Activated T-cell treated with anti-CD3 and anti-CD28 coated beads, Interleukin-2, amount 50 U/mL, for 72 hours (primary cell): ENCODE data around the gene UTRN. TPM values are rescaled to one million over a fixed set of nuclear protein-coding genes. Genes with fewer than 3 reads are reported as not detected.

Experiments used
- ATAC-seq, 2 donors: fragments of 150-1000 bp; cut with Tn5 transposase; replicated peaks in 1 of 2; 2 replicates each; pipeline ENCODE4 v1.10.0; 2021; ENCODE audit warnings: moderate library complexity in 2 of 2, mild to moderate bottlenecking in 1 of 2
- DNase-seq, 2 donors: peaks; one replicate each; pipeline ENCODE4 v3.0.0; 2021 to 2022; ENCODE audit warnings: mixed read lengths in 1 of 2
- H3K27ac Mint-ChIP-seq: one replicate; pipeline ENCODE4 v1.8.0; 2022; ENCODE audit warnings: mild to moderate bottlenecking, moderate library complexity, mixed read lengths
- H3K27me3 Mint-ChIP-seq: one replicate; pipeline ENCODE4 v1.8.0; 2022; ENCODE audit warnings: low read depth, mixed read lengths
- H3K36me3 Mint-ChIP-seq, 2 donors: one replicate each; pipeline ENCODE4 v1.8.0; 2022; ENCODE audit warnings: mixed read lengths in 2 of 2, mild to moderate bottlenecking in 1 of 2; ENCODE audit not compliant: insufficient read depth in 2 of 2
- H3K4me1 Mint-ChIP-seq: one replicate; pipeline ENCODE4 v1.8.0; 2022; ENCODE audit warnings: low read depth, mixed read lengths
- H3K4me3 Mint-ChIP-seq, 2 donors: one replicate each; pipeline ENCODE4 v1.8.0; 2022; ENCODE audit warnings: mild to moderate bottlenecking in 2 of 2, mixed read lengths in 2 of 2, moderate library complexity in 2 of 2
- H3K9me3 Mint-ChIP-seq, 2 donors: one replicate each; pipeline ENCODE4 v1.8.0; 2022; ENCODE audit warnings: mixed read lengths in 2 of 2
- total RNA-seq, 2 donors: library from RNA; stranded (reverse); gene quantifications; one replicate each; pipeline ENCODE4 v1.2.3, GENCODE V29; 2022

The UTRN gene
- 10 to 100 TPM; 62.9 to 76.4 TPM for total RNA-seq

DNA sequence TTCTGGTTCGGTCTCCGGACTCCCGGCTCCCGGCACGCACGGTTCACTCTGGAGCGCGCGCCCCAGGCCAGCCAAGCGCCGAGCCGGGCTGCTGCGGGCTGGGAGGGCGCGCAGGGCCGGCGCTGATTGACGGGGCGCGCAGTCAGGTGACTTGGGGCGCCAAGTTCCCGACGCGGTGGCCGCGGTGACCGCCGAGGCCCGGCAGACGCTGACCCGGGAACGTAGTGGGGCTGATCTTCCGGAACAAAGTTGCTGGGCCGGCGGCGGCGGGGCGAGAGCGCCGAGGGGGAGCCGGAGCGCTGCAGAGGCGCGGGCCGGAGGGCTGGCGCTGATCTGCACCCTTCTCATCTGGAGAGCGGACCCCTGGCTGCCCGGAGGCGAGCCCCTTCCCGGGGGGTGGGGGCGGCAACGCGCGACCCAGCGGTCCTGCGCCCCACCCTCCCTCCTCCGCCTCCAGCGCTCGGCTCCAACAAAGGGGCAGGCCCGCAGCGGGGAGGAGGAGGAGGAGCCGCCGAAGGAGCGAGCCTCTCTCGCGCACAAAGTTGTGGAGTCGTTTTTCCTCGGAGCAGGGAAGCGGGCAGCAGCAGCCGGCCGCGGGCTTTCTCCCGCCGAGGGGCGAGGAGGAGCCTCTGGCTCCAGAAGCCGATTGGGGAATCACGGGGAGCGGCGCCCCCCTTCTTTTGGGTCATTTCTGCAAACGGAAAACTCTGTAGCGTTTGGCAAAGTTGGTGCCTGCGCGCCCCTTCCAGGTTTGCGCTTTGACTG, at the start of gene UTRN:
Gene UTRN, plus strand, starts transcription at position 553 of the 765 bp plus-strand sequence. CDS start 6,494 bp downstream, outside the sequence.
- DNase-seq (peak; percentile 51 to 60), ATAC-seq (peak; percentile 67 to 75)
- Mint-ChIP-seq H3K36me3 (peaks cover 0 to 6% of the 10 kb centered on the region in 2 donors), H3K4me1 (peaks cover 10% of the 10 kb centered on the region), H3K27ac (peak within 1 kb of the TSS; percentile 53), H3K4me3 (peak within 1 kb of the TSS; percentile 94 to 99), H3K27me3 (peaks cover 32% of the 10 kb centered on the region), H3K9me3 (no peaks in the 10 kb centered on the region)

GRCh38 chr6:144244688-144245087, 40.4 kb upstream of the UTRN start:
- H3K27ac Mint-ChIP-seq = no peak overlapping the region

DNA sequence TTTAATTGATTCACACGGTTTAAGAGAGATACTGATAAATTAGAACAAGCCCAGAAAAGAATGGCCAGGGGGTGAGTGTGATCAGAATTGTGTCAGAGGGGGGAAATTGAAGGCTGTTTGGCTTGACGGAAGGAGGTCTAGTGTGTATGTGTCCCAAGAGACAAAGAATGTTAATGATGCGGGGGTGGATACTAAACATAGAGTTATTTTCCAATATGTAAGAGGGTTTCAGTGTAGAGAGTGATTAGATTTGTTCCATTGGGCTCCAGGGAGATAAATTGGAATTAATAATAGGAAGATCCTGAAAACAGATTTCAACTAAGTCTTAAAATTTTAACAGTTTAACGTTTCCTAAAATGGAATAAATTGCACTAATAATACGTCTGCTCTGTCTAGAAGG, 38.1 kb upstream of the UTRN start:
- H3K4me3 Mint-ChIP-seq = peak overlapping the region in 1 of 2 donors; percentile 31
- no peaks in the 10 kb centered on the region for H3K9me3 Mint-ChIP-seq
- no peak for DNase-seq
- peaks cover 0 to 6% of the 10 kb centered on the region in 2 donors for H3K36me3 Mint-ChIP-seq
- no peak overlapping the region for H3K27ac Mint-ChIP-seq
- H3K4me1 Mint-ChIP-seq = peaks cover 29% of the 10 kb centered on the region
- peaks cover 54% of the 10 kb centered on the region for H3K27me3 Mint-ChIP-seq
- no peak for ATAC-seq

More at GRCh38 chr6:144244688-144245087, 40.4 kb upstream of the UTRN start:
- no peak overlapping the region for H3K4me3 Mint-ChIP-seq
- H3K36me3 Mint-ChIP-seq = peaks cover 0 to 6% of the 10 kb centered on the region in 2 donors
- peaks cover 37% of the 10 kb centered on the region for H3K27me3 Mint-ChIP-seq
- ATAC-seq (no peak), DNase-seq (no peak)
- H3K9me3 Mint-ChIP-seq = no peaks in the 10 kb centered on the region
- peaks cover 27% of the 10 kb centered on the region for H3K4me1 Mint-ChIP-seq

- H3K27ac Mint-ChIP-seq = no peak overlapping the region
- peak; percentile 14 to 23 for DNase-seq
- H3K4me3 Mint-ChIP-seq = peak overlapping the region; percentile 54 to 57
- H3K9me3 Mint-ChIP-seq = no peaks in the 10 kb centered on the region
- peaks cover 54% of the 10 kb centered on the region for H3K27me3 Mint-ChIP-seq
- peaks cover 29% of the 10 kb centered on the region for H3K4me1 Mint-ChIP-seq
- peak; percentile 82 to 88 for ATAC-seq
- peaks cover 0 to 6% of the 10 kb centered on the region in 2 donors for H3K36me3 Mint-ChIP-seq
Measured at GRCh38 chr6:144248003-144248402, 37.1 kb upstream of the UTRN start.

DNA sequence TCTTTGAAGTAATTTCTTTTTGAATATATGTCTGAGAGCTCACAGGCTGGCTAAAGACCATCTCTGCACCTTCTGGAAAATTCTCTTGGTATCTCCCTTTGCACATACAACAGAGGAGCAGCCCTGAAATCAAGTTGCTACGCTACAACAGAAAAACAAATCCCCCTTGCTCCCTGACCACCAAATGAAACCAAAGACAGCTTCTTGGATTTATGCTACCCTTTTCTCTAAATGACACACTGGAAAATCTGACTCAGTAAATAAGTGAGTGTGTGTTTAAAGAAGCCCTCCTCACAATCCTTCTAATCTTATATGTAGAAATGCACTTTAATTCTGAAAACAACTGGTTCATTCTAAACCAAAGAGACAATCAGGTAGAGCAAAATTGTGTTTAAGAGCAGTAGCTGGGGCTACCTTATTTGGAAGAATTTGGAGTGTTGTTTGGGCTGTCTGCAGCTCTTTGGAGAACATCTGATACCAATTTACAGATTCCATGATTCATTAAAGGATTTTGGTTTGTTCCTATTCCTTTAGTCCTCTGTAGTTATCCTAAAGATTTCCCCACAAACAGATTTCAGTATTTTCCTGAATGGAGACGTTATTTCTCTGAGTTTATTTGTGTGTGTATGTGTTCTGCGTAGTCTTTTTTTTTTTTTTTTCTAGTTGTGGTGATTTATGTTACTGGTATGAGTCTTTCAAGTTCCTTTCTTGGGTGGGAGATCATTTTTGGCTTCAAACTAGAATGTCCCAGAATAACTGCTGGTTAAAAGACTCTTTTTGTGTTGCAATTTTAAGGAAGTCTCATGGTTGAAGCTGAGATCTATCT, 36.4 kb upstream of the UTRN start:
- H3K27me3 Mint-ChIP-seq = peaks cover 51% of the 10 kb centered on the region
- peak overlapping the region; percentile 54 to 57 for H3K4me3 Mint-ChIP-seq
- DNase-seq (peak; percentile 21 to 35), ATAC-seq (peak; percentile 78 to 82)
- H3K36me3 Mint-ChIP-seq = peaks cover 0 to 6% of the 10 kb centered on the region in 2 donors
- H3K4me1 Mint-ChIP-seq = peaks cover 29% of the 10 kb centered on the region
- peak overlapping the region; percentile 94 for H3K27ac Mint-ChIP-seq
- H3K9me3 Mint-ChIP-seq = no peaks in the 10 kb centered on the region

DNA sequence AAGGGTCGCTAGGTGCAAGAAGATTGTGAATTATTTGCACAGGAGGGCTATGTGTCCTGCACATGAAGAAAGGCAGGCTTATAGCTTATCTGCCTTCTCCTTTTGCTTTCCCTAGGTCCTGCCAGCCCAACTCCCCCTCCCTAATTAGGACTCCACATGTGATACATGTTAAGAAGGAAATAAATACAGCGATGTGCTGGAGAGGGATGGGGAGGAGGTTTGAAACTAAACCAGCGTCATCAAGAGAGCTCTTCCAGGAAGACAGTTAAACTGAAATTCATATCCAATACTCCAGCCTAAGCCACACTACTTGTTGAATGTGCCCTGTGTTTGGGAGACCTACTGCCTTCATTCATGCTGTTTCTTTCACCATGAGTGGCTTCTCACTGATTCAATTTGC, 34.9 kb upstream of the UTRN start:
- Mint-ChIP-seq H3K4me3 (no peak overlapping the region), H3K27me3 (peaks cover 41% of the 10 kb centered on the region), H3K4me1 (peaks cover 29% of the 10 kb centered on the region), H3K36me3 (peaks cover 0 to 6% of the 10 kb centered on the region in 2 donors), H3K27ac (no peak overlapping the region), H3K9me3 (no peaks in the 10 kb centered on the region)
- DNase-seq (no peak), ATAC-seq (no peak)

GRCh38 chr6:144252259-144252658, 32.9 kb upstream of the UTRN start:
- Mint-ChIP-seq H3K4me1 (peaks cover 22% of the 10 kb centered on the region), H3K4me3 (no peak overlapping the region), H3K36me3 (no peaks in the 10 kb centered on the region), H3K27ac (no peak overlapping the region), H3K27me3 (peaks cover 28% of the 10 kb centered on the region), H3K9me3 (no peaks in the 10 kb centered on the region)
- ATAC-seq (no peak), DNase-seq (no peak)

DNA sequence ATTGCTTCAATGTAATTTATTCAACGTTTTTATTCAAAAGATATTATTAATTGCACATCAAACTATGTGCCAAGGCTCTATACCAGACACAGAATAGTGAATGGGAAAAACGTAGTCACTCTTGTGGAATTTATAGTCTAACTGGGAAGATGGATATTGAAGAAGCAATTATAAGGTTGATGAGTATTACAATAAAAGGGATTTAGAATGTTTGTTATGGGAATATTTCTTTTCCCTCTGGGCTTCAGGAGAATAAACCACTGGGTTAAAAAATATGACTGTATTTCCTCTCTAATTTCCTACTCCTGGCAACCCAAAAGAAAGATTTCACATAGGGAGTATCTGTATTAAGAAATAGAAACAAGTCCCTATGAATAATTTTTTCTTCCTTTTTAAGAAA, 25.1 kb upstream of the UTRN start:
- no peaks in the 10 kb centered on the region for H3K9me3 Mint-ChIP-seq
- no peak for ATAC-seq
- H3K27ac Mint-ChIP-seq = no peak overlapping the region
- peaks cover 0 to 3% of the 10 kb centered on the region in 2 donors for H3K36me3 Mint-ChIP-seq
- no peak overlapping the region for H3K4me3 Mint-ChIP-seq
- DNase-seq = no peak
- no peaks in the 10 kb centered on the region for H3K27me3 Mint-ChIP-seq
- H3K4me1 Mint-ChIP-seq = no peaks in the 10 kb centered on the region

GRCh38 chr6:144262470-144263369, 22.4 kb upstream of the UTRN start:
- ATAC-seq = no peak
- no peaks in the 10 kb centered on the region for H3K36me3 Mint-ChIP-seq
- H3K9me3 Mint-ChIP-seq = no peaks in the 10 kb centered on the region
- H3K4me1 Mint-ChIP-seq = no peaks in the 10 kb centered on the region
- no peak overlapping the region for H3K4me3 Mint-ChIP-seq
- H3K27me3 Mint-ChIP-seq = no peaks in the 10 kb centered on the region
- no peak overlapping the region for H3K27ac Mint-ChIP-seq
- no peak for DNase-seq

DNA sequence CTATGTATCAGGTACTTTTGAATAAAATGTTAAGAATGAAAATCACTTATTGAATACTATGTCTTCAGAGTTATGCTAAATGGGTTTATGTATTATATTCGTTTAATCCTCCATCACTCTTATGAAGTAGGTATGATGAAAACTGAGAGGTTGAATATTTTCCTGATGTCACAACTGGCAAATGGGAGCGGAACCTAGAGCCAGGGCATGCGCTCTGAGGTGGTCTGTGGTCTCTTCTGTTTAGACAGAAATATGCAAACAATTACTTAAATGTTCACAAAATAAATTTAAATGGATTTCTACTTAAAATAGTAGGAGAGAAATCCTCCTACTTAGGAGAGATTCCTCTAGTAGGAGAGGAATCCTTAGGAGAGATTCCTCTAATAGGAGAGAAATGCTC, 21.3 kb upstream of the UTRN start:
- Mint-ChIP-seq H3K4me3 (no peak overlapping the region), H3K4me1 (no peaks in the 10 kb centered on the region), H3K36me3 (no peaks in the 10 kb centered on the region), H3K27ac (no peak overlapping the region), H3K27me3 (no peaks in the 10 kb centered on the region), H3K9me3 (no peaks in the 10 kb centered on the region)
- no peak for ATAC-seq
- no peak for DNase-seq

DNA sequence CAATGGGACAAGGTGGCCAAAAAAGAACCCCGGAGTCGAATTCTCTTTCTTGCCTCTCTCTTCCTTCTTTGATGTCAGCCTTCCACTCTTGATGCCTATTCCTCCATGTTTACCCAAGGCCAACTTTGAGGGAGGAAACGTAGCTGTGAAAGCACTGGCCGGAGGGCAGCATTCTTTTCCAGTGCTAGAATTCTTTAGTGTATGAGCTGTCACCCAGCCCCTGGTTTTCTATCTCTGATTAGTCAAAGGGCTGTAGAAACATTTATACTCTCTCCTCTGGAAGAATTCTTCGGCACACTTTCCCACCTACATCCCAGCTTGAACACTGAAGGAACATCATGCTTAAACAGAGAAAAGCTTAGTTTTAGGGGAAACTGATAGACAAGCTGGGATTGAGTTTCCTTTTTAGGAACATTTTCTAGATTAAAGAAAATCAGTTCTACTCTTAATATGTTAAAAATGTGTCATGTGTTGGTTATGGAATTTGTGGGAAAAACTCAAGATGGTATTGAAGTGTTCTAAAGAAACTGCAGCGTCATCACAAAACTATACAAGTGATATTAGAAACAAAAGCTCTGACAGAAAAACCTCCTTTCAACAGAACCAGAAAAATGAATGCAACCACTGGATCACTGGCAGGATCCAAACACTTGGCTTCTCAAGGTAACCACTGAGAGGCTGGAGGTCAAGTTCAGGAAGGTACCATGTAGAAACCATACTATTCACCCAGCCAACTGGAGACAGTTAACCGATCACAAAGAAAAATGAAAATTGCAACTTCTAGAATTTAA, 20.7 kb upstream of the UTRN start:
- Mint-ChIP-seq H3K36me3 (no peaks in the 10 kb centered on the region), H3K4me3 (no peak overlapping the region), H3K27me3 (no peaks in the 10 kb centered on the region), H3K4me1 (no peaks in the 10 kb centered on the region), H3K27ac (no peak overlapping the region), H3K9me3 (no peaks in the 10 kb centered on the region)
- no peak for ATAC-seq
- DNase-seq = no peak

GRCh38 chr6:144265061-144265357, 20.1 kb upstream of the UTRN start:
- no peaks in the 10 kb centered on the region for H3K36me3 Mint-ChIP-seq
- H3K4me3 Mint-ChIP-seq = no peak overlapping the region
- DNase-seq = no peak
- no peak overlapping the region for H3K27ac Mint-ChIP-seq
- no peaks in the 10 kb centered on the region for H3K27me3 Mint-ChIP-seq
- H3K9me3 Mint-ChIP-seq = no peaks in the 10 kb centered on the region
- no peaks in the 10 kb centered on the region for H3K4me1 Mint-ChIP-seq
- no peak for ATAC-seq
